K562 (cell line): ENCODE results near the gene SAMD11. TPM values are rescaled to one million over a fixed set of nuclear protein-coding genes. Genes with fewer than 3 reads are reported as not detected.
A peak's percentile ranks its signal among the peaks of the same experiment; 100 is the strongest.

Experiments used
- ARHGAP35 ChIP-seq: fragments of 450-650 bp; IDR thresholded peaks from 2 replicates; pipeline ENCODE4 v1.6.1; 2018; ENCODE audit not compliant: partially characterized antibody
- C11orf30 ChIP-seq: fragments of 450-650 bp; IDR thresholded peaks from 2 replicates; pipeline ENCODE4 v1.6.1; 2016; ENCODE audit warnings: low read depth, mild to moderate bottlenecking
- CEBPB ChIP-seq: fragments of 450-650 bp; IDR thresholded peaks from 2 replicates; pipeline ENCODE4 v1.6.1; 2016; ENCODE audit warnings: missing genetic modification characterization, missing compliant biosample characterization
- ETV5 ChIP-seq: sonication (generic); formaldehyde crosslinking; IDR thresholded peaks from 2 replicates; pipeline ENCODE4 v1.4.0; 2020; ENCODE audit warnings: low read depth, mild to moderate bottlenecking, missing genetic modification reagents
- ETV6 ChIP-seq, 3 experiments: fragments of 150-350 bp in 1 of 3; sonication (generic) in 1 of 3; formaldehyde crosslinking in 1 of 3; IDR thresholded peaks; 2 replicates each; pipeline versions ENCODE4 v1.6.1 to v1.8.0; 2014 to 2022; ENCODE audit warnings: borderline replicate concordance in 2 of 3, low read depth in 2 of 3, antibody characterized with exemption in 1 of 3, low read length in 1 of 3, mild to moderate bottlenecking in 1 of 3, missing genetic modification reagents in 1 of 3
- FOXK2 ChIP-seq, 2 experiments: fragments of 450-650 bp; IDR thresholded peaks in 1 of 2; conservative IDR thresholded peaks in 1 of 2; 2 replicates each; pipeline ENCODE4 v1.6.1; 2016; ENCODE audit warnings: low read depth in 2 of 2, mild to moderate bottlenecking in 1 of 2
- FOXM1 ChIP-seq, 2 experiments: fragments of 450-650 bp in 1 of 2; sonication (generic) in 1 of 2; formaldehyde crosslinking in 1 of 2; IDR thresholded peaks; 2 replicates each; pipeline versions ENCODE4 v1.6.1 to v1.9.0; 2017 to 2022; ENCODE audit warnings: low read depth in 2 of 2, mild to moderate bottlenecking in 2 of 2, missing genetic modification reagents in 1 of 2, moderate library complexity in 1 of 2
- GTF2A2 ChIP-seq: IDR thresholded peaks from 2 replicates; pipeline ENCODE4 v1.6.1; 2016; ENCODE audit warnings: mild to moderate bottlenecking, missing genetic modification characterization, missing compliant biosample characterization
- HEY1 ChIP-seq: fragments of 250-450 bp; sonication (Bioruptor Pico); IDR thresholded peaks from 2 replicates; pipeline ENCODE4 v1.5.0; 2020; ENCODE audit warnings: mild to moderate bottlenecking, moderate library complexity, borderline replicate concordance
- LEF1 ChIP-seq: fragments of 450-650 bp; IDR thresholded peaks from 2 replicates; pipeline ENCODE4 v1.6.1; 2016; ENCODE audit warnings: mild to moderate bottlenecking
- PHF8 ChIP-seq: fragments of 200-600 bp; sonication (generic); IDR thresholded peaks from 2 replicates; pipeline ENCODE4 v1.6.1; 2012; ENCODE audit warnings: mixed run types, mild to moderate bottlenecking, inconsistent platforms, low read length, moderate library complexity, borderline replicate concordance
- POLR2A ChIP-seq: fragments of 450-650 bp; conservative IDR thresholded peaks from 2 replicates; pipeline ENCODE4 v1.6.1; 2016
- POLR2AphosphoS2 ChIP-seq: IDR thresholded peaks from 2 replicates; pipeline ENCODE4 v1.6.1; 2012; ENCODE audit warnings: low read length, improper control_type of control experiment
- PPARD ChIP-seq: fragments of 250-450 bp; sonication (Bioruptor Pico); IDR thresholded peaks from 2 replicates; pipeline ENCODE4 v1.8.0; 2022; ENCODE audit warnings: inconsistent platforms, mild to moderate bottlenecking, moderate library complexity
- PRPF4 ChIP-seq: fragments of 200-400 bp; formaldehyde crosslinking; IDR thresholded peaks from one replicate; pipeline ENCODE4 v1.6.1; 2017; ENCODE audit warnings: low read length, low read depth, mild to moderate bottlenecking; ENCODE audit not compliant: insufficient read depth, poor library complexity, severe bottlenecking
- SMAD2 ChIP-seq: fragments of 150-350 bp; IDR thresholded peaks from 2 replicates; pipeline ENCODE4 v1.6.1; 2014; ENCODE audit warnings: low read depth, mild to moderate bottlenecking, low read length
- SNRNP70 ChIP-seq: fragments of 200-400 bp; formaldehyde crosslinking; optimal IDR thresholded peaks from 2 replicates; pipeline ENCODE3; 2017; ENCODE audit warnings: low read depth, low read length
- SPI1 ChIP-seq: IDR thresholded peaks from 2 replicates; pipeline ENCODE4 v1.6.1; 2011; ENCODE audit warnings: low read depth, low read length, control low read depth, borderline replicate concordance
- SRSF3 ChIP-seq: fragments of 200-400 bp; formaldehyde crosslinking; IDR thresholded peaks from 2 replicates; pipeline ENCODE4 v1.6.1; 2016; ENCODE audit warnings: mild to moderate bottlenecking, low read length, moderate library complexity; ENCODE audit not compliant: insufficient read depth
- TFAM ChIP-seq: fragments of 250-450 bp; sonication (Bioruptor Pico); conservative IDR thresholded peaks from 2 replicates; pipeline ENCODE4 v1.5.0; 2021; ENCODE audit warnings: mild to moderate bottlenecking, moderate library complexity
- ZFP36 ChIP-seq: fragments of 150-350 bp; IDR thresholded peaks from 2 replicates; pipeline ENCODE4 v1.6.1; 2018; ENCODE audit warnings: low read length, low read depth; ENCODE audit not compliant: partially characterized antibody
- ZNF165 ChIP-seq: fragments of 250-450 bp; sonication (Bioruptor Pico); IDR thresholded peaks from 2 replicates; pipeline ENCODE4 v1.4.0; 2020; ENCODE audit warnings: borderline replicate concordance
- ZNF24 ChIP-seq: fragments of 450-650 bp; IDR thresholded peaks from 2 replicates; pipeline ENCODE4 v1.6.1; 2016
- ZNF444 ChIP-seq: fragments of 250-450 bp; sonication (Bioruptor Pico); IDR thresholded peaks from 2 replicates; pipeline ENCODE4 v1.4.0; 2020; ENCODE audit warnings: mild to moderate bottlenecking, moderate library complexity
- ZNF507 ChIP-seq: conservative IDR thresholded peaks from 2 replicates; pipeline ENCODE4 v1.6.1; 2017; ENCODE audit warnings: missing genetic modification characterization, missing compliant biosample characterization
- polyA plus RNA-seq, 8 experiments: library from polyadenylated mRNA; depleted of rRNA in 4 of 8; stranded (reverse) in 5 of 8; unstranded in 3 of 8; fragments of >200 nt; fragmentation: Nextera tagmentation in 2 of 8; fragmentation: Illumina TruSeq in 1 of 8; extraction: Ambion mirVana in 2 of 8; extraction: Trizol in 1 of 8; gene quantifications; 2 replicates each; pipeline versions ENCODE4 v1.2.1 to v1.2.3, GENCODE V29; 2011 to 2014; ENCODE audit warnings: inconsistent platforms in 1 of 8, missing spikeins in 1 of 8
- total RNA-seq, 7 experiments: library from RNA; depleted of rRNA in 6 of 7; stranded (reverse); fragments of >200 nt in 6 of 7; fragmentation: Illumina TruSeq in 2 of 7; extraction: Trizol in 2 of 7; gene quantifications; 2 replicates each; pipeline versions ENCODE4 v1.2.1 to v1.2.3, GENCODE V29; 2011 to 2021; ENCODE audit warnings: low replicate concordance in 1 of 7
- TF ChIP-seq, protein P1 (sequence below): fragments of 450-650 bp; IDR thresholded peaks from 2 replicates; pipeline ENCODE4 v1.6.1; 2016; ENCODE audit warnings: missing biosample characterization, missing genetic modification characterization
- TF ChIP-seq, protein P2 (sequence below): fragments of 250-450 bp; sonication (Bioruptor Pico); IDR thresholded peaks from 2 replicates; pipeline ENCODE4 v1.9.0; 2021; ENCODE audit warnings: mild to moderate bottlenecking

The SAMD11 gene
- total and polyA plus RNA-seq, 9 of the 15 experiments (the other 6 are each of a cell fraction or from before 2014, with no cell fraction given): 0.07 to 0.82 (median 0.11) TPM; not detected in 2

GRCh38 chr1:940107-941014 lies 16.6 kb downstream of the SAMD11 start (continued):
- TF ChIP-seq PPARD (CRISPR knock-in tag) (no peak), ARHGAP35 (no peak), SRSF3 (no peak), ZNF507 (tag) (no peak), FOXK2 (conservative IDR thresholded peaks at IDR 0.05 in 1 of 2, IDR thresholded peaks at IDR 0.05 in 1 of 2; ENCODE audit: low read depth in 2 of 2) (no peak), SNRNP70 (no peak), ZNF165 (CRISPR knock-in tag) (no peak), POLR2AphosphoS2 (no peak), ZNF444 (CRISPR knock-in tag) (no peak), ETV5 (no peak), LEF1 (no peak), TFAM (CRISPR knock-in tag) (no peak), ZFP36 (no peak), ETV6 (IDR thresholded peaks at IDR 0.05; ENCODE audit: borderline replicate concordance in 1 of 2, low read depth in 2 of 2, low read length in 1 of 2) (no peak), ETV6 (CRISPR knock-in tag; IDR thresholded peaks at IDR 0.05; ENCODE audit: borderline replicate concordance) (no peak), ZNF24 (no peak), HEY1 (CRISPR knock-in tag) (no peak), C11orf30 (no peak), SPI1 (0 out of 2 replicates have a peak, but pooled peaks have one; percentile 16), SMAD2 (no peak), PRPF4 (no peak), CEBPB (tag) (no peak), GTF2A2 (tag) (no peak), POLR2A (no peak), FOXM1 (IDR thresholded peaks at IDR 0.05; ENCODE audit: low read depth) (no peak), FOXM1 (CRISPR knock-in tag; IDR thresholded peaks at IDR 0.05; ENCODE audit: low read depth) (no peak), PHF8 (peak; percentile 37; the same call in 1 of the 2 replicates)
- TF ChIP-seq, protein P1, sequence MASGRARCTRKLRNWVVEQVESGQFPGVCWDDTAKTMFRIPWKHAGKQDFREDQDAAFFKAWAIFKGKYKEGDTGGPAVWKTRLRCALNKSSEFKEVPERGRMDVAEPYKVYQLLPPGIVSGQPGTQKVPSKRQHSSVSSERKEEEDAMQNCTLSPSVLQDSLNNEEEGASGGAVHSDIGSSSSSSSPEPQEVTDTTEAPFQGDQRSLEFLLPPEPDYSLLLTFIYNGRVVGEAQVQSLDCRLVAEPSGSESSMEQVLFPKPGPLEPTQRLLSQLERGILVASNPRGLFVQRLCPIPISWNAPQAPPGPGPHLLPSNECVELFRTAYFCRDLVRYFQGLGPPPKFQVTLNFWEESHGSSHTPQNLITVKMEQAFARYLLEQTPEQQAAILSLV (tag): no peak
- TF ChIP-seq, protein P2, sequence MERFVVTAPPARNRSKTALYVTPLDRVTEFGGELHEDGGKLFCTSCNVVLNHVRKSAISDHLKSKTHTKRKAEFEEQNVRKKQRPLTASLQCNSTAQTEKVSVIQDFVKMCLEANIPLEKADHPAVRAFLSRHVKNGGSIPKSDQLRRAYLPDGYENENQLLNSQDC: peak; percentile 44; the same call in 1 of the 2 replicates
